Lower leg skin (tissue), 4 donors: ENCODE results near the gene CCL23. TPM values are rescaled to one million over a fixed set of nuclear protein-coding genes. Genes with fewer than 3 reads are reported as not detected.

ENCODE experiments used
- DNase-seq, 2 donors: peaks; one replicate each; pipeline ENCODE4 v3.0.0-alpha.2; 2019; ENCODE audit warnings: low spot score in 2 of 2
- H3K4me3 ChIP-seq: fragments of 200-600 bp; sonication (generic); 2 replicates; pipeline ENCODE4 v1.5.1; 2017; ENCODE audit warnings: mild to moderate bottlenecking, low read depth; ENCODE audit not compliant: poor library complexity, severe bottlenecking
- POLR2A ChIP-seq, 2 donors: fragments of 450-650 bp; IDR thresholded peaks; one replicate each; pipeline ENCODE4 v1.6.1; 2016 to 2017; ENCODE audit warnings: antibody characterized with exemption in 2 of 2, mild to moderate bottlenecking in 1 of 2, moderate library complexity in 1 of 2
- WGBS, 2 donors: methylation state at CpG; one replicate each; pipeline ENCODE4 v1.1.5; 2018; 5-methylcytosine and 5-hydroxymethylcytosine counted together
- intact Hi-C: fragments of 100-400 bp; cut with DNase I; formaldehyde crosslinking; loops from one replicate; pipeline ENCODE4 v1.15.0; 2023; ENCODE audit warnings: low total_unique reads
- total RNA-seq, 4 donors: library from RNA; depleted of rRNA; stranded (reverse); fragments of >200 nt; gene quantifications; one replicate each; pipeline ENCODE4 v1.1.0, GENCODE V29; 2016
- TF ChIP-seq, protein P1 (sequence below), 3 donors: fragments of 450-650 bp; IDR thresholded peaks; one replicate each; pipeline ENCODE4 v1.5.1; 2016; ENCODE audit warnings: antibody characterized with exemption in 3 of 3, mild to moderate bottlenecking in 3 of 3, moderate library complexity in 2 of 3

CCL23 gene
- total RNA-seq, 4 donors from 2014 or later: 0.95 to 11.2 (median 3.9) TPM; not detected in 1

GRCh38 chr17:35991075-35991474 is 26.7 kb downstream of the CCL23 start:
- TF ChIP-seq, protein P1, sequence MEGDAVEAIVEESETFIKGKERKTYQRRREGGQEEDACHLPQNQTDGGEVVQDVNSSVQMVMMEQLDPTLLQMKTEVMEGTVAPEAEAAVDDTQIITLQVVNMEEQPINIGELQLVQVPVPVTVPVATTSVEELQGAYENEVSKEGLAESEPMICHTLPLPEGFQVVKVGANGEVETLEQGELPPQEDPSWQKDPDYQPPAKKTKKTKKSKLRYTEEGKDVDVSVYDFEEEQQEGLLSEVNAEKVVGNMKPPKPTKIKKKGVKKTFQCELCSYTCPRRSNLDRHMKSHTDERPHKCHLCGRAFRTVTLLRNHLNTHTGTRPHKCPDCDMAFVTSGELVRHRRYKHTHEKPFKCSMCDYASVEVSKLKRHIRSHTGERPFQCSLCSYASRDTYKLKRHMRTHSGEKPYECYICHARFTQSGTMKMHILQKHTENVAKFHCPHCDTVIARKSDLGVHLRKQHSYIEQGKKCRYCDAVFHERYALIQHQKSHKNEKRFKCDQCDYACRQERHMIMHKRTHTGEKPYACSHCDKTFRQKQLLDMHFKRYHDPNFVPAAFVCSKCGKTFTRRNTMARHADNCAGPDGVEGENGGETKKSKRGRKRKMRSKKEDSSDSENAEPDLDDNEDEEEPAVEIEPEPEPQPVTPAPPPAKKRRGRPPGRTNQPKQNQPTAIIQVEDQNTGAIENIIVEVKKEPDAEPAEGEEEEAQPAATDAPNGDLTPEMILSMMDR (IDR thresholded peaks at IDR 0.05): no peak
- TF ChIP-seq POLR2A (IDR thresholded peaks at IDR 0.05): no peak
- intact Hi-C loops: no loop called here
- WGBS, 2 donors: 85% methylated on average over 2 of the region's 2 CpGs
- DNase-seq: peak in 1 of 2 donors; percentile 2
- H3K4me3 ChIP-seq: no peak overlapping the region

- intact Hi-C loops: no loop called here
- TF ChIP-seq, protein P1 (IDR thresholded peaks at IDR 0.05): no peak
- no peak for TF ChIP-seq POLR2A (IDR thresholded peaks at IDR 0.05)
- DNase-seq: no peak
- H3K4me3 ChIP-seq: no peak overlapping the region
Measured at GRCh38 chr17:35988164-35988563, 29.6 kb downstream of the CCL23 start.

GRCh38 chr17:35986643-35987042 is 31.1 kb downstream of the CCL23 start, which contains the start of gene CCL14:
Gene CCL14 (minus strand): TSS chr17:35986729. CDS start chr17:35986649, 80 bp downstream.
- no peak within 1 kb of the TSS for H3K4me3 ChIP-seq
- DNase-seq: peak in 1 of 2 donors; percentile 29
- intact Hi-C loops: no loop called here
- TF ChIP-seq POLR2A (IDR thresholded peaks at IDR 0.05): no peak
- TF ChIP-seq, protein P1 (IDR thresholded peaks at IDR 0.05): no peak
- WGBS, 2 donors: 62 to 69% methylated on average over 1 of the region's 1 CpG

DNA sequence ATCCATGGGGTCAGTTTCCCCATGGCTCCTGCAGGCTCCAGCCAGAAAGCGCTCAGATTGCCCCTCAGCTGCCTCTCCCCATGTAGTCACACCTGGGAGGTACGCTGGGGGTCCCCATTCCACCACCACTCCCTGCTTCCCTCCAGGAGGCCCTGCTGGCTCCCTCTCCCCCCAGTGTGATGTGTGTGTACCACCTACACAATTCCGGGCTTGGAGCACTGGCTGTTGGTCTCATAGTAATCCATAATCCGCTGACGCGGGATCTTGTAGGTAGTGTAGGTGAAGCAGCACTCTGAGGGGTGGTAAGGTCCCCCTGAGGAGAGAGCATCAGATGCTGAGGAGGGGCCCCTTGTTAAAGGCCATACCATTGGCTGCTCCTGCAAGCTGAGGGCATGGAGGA is 33.6 kb downstream of the CCL23 start:
- WGBS, 2 donors: 93 to 98% methylated on average over 6 of the region's 6 CpGs
- peak in 1 of 2 donors; percentile 54 for DNase-seq
- no peak overlapping the region for H3K4me3 ChIP-seq
- intact Hi-C loops: no loop called here
- TF ChIP-seq, protein P1 (IDR thresholded peaks at IDR 0.05): no peak
- TF ChIP-seq POLR2A (IDR thresholded peaks at IDR 0.05): no peak

DNA sequence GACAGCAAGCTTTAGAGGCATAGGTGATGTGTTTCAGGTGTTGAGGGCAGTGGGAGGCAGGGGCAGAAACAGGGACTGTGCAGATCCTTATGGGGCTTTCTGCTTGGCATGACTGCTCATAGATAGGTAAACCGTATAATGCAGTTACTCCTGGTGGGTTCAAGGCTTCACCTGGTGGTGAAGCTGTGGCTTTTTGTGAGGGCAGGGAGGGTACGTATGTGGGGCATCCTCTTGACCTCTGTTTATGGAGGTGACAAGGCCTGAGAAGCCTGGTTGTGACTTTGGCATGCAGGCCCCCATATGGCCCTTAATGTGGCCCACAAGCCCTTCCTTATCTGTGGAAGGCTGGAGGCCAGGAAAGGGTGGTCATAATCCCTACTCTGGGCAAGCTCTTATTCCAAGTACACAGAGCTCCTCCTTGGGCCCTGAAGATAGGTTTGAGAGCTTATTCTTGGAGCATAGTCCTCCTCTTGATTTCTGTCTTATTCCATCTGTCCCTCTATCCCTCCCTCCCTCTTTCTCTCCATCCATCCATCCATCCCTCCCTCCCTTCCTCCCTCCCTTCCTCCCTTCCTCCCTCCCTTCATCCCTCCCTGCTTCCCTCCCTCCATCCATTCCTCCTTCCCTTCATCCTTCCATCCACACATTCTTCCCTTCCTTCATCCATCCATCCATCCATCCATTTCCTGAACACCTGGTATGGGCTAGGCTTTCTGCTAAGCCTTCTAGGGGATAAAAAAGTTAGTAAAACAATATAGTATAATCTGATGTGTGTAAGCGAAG is 35.2 kb downstream of the CCL23 start:
- H3K4me3 ChIP-seq: no peak overlapping the region
- peak in 1 of 2 donors; percentile 49 for DNase-seq
- intact Hi-C loops: no loop called here
- WGBS, 2 donors: 89 to 90% methylated on average over 3 of the region's 3 CpGs
- TF ChIP-seq POLR2A (IDR thresholded peaks at IDR 0.05): no peak
- TF ChIP-seq, protein P1 (IDR thresholded peaks at IDR 0.05): no peak
